GM12874 (cell line): ENCODE results near the gene COQ8B.

Source experiments
- CTCF ChIP-seq: IDR thresholded peaks from 2 replicates; pipeline ENCODE4 v1.5.1; 2011; ENCODE audit warnings: low read depth, mild to moderate bottlenecking, control low read depth, low read length, moderate library complexity; ENCODE audit not compliant: insufficient read depth

Gene COQ8B

GRCh38 chr19:40685016-40685526, 31.6 kb downstream of the COQ8B start:
- TF ChIP-seq CTCF = no peak

GRCh38 chr19:40684280-40684679, 32.4 kb downstream of the COQ8B start:
- TF ChIP-seq CTCF = no peak

- no peak for TF ChIP-seq CTCF
These were observed 33.2 kb downstream of the COQ8B start for GRCh38 chr19:40683437-40683836.

GRCh38 chr19:40682431-40682964, 34.2 kb downstream of the COQ8B start:
- TF ChIP-seq CTCF = no peak

- TF ChIP-seq CTCF = no peak
These were observed 35.6 kb downstream of the COQ8B start for GRCh38 chr19:40681039-40681438.

- no peak for TF ChIP-seq CTCF
These were observed 39.5 kb downstream of the COQ8B start for GRCh38 chr19:40677156-40677555.

GRCh38 chr19:40674291-40674690, 42.4 kb downstream of the COQ8B start:
- TF ChIP-seq CTCF = no peak
